ENCODE data around the gene CYSLTR1.

DNA sequence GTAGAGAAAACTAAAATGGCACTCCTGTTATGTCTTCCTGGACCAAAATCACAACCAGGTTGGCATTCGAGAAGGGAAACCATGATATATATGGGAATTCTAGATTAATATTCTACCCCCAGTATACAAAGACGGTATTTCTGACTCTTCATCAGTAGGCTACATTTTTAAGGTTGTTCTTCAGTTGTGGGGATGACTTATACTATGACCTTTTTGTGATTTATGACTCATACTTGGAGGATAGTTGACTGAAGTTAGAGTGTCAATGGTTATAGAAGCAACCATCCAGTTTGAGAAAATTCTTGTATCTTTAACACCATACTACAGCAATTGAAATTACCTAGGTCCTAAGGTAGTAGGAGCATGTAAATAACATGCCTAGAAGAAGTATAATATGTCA lies 49.8 kb upstream of the CYSLTR1 start:
- TF ChIP-seq TEAD4 (IDR thresholded peaks at IDR 0.05) (no peak), CEBPB (IDR thresholded peaks at IDR 0.05) (no peak), NFIC (IDR thresholded peaks at IDR 0.05) (no peak), EP300 (IDR thresholded peaks at IDR 0.05; ENCODE audit: borderline replicate concordance) (no peak), RAD21 (IDR thresholded peaks at IDR 0.05; ENCODE audit: low read depth) (no peak), CREB1 (IDR thresholded peaks at IDR 0.05; ENCODE audit: low read depth) (no peak), YY1 (IDR thresholded peaks at IDR 0.05; ENCODE audit: low read depth) (no peak), FOXM1 (IDR thresholded peaks at IDR 0.05; ENCODE audit: borderline replicate concordance, low read depth) (no peak), TAF1 (IDR thresholded peaks at IDR 0.05; ENCODE audit: low read depth) (no peak), TCF12 (IDR thresholded peaks at IDR 0.05; ENCODE audit: low read depth) (no peak), EGR1 (IDR thresholded peaks at IDR 0.05) (no peak)
- TF ChIP-seq, protein P1, sequence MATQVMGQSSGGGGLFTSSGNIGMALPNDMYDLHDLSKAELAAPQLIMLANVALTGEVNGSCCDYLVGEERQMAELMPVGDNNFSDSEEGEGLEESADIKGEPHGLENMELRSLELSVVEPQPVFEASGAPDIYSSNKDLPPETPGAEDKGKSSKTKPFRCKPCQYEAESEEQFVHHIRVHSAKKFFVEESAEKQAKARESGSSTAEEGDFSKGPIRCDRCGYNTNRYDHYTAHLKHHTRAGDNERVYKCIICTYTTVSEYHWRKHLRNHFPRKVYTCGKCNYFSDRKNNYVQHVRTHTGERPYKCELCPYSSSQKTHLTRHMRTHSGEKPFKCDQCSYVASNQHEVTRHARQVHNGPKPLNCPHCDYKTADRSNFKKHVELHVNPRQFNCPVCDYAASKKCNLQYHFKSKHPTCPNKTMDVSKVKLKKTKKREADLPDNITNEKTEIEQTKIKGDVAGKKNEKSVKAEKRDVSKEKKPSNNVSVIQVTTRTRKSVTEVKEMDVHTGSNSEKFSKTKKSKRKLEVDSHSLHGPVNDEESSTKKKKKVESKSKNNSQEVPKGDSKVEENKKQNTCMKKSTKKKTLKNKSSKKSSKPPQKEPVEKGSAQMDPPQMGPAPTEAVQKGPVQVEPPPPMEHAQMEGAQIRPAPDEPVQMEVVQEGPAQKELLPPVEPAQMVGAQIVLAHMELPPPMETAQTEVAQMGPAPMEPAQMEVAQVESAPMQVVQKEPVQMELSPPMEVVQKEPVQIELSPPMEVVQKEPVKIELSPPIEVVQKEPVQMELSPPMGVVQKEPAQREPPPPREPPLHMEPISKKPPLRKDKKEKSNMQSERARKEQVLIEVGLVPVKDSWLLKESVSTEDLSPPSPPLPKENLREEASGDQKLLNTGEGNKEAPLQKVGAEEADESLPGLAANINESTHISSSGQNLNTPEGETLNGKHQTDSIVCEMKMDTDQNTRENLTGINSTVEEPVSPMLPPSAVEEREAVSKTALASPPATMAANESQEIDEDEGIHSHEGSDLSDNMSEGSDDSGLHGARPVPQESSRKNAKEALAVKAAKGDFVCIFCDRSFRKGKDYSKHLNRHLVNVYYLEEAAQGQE (IDR thresholded peaks at IDR 0.05; ENCODE audit: low read depth): no peak
- TF ChIP-seq, protein P2, sequence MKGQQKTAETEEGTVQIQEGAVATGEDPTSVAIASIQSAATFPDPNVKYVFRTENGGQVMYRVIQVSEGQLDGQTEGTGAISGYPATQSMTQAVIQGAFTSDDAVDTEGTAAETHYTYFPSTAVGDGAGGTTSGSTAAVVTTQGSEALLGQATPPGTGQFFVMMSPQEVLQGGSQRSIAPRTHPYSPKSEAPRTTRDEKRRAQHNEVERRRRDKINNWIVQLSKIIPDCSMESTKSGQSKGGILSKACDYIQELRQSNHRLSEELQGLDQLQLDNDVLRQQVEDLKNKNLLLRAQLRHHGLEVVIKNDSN (IDR thresholded peaks at IDR 0.05): no peak
- TF ChIP-seq, protein P3, sequence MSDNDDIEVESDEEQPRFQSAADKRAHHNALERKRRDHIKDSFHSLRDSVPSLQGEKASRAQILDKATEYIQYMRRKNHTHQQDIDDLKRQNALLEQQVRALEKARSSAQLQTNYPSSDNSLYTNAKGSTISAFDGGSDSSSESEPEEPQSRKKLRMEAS (IDR thresholded peaks at IDR 0.05): no peak
